Measurements from ENCODE around the gene TLX1.

Gene TLX1

GRCh38 chr10:101130984-101131961 lies at the start of gene TLX1:
Gene TLX1 (plus strand): TSS chr10:101131300. CDS start chr10:101131542, 242 bp downstream.
- DNase-seq, result peak; percentile 48

DNA sequence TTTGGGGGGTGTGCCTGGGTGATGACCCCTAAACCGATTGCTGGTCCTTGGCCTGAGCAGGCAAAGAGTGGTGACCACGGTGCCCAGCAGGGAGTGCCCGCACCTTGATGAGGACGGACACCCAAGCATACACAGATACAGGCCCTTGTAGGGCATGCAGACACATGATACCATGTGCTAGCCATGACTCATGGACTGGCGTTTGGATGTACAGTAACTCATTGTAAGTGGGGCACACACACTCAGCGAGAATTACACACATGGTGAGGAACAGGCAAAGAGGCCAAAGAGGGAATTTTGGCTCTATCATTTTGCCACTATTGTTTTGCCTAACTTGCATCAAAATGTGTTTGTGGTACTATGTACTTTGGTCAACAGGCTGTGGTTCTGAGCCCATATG lies 45.3 kb upstream of the TLX1 start:
- no peak for DNase-seq

- DNase-seq, result no peak
Measured at GRCh38 chr10:101087376-101087775, 43.7 kb upstream of the TLX1 start.

DNA sequence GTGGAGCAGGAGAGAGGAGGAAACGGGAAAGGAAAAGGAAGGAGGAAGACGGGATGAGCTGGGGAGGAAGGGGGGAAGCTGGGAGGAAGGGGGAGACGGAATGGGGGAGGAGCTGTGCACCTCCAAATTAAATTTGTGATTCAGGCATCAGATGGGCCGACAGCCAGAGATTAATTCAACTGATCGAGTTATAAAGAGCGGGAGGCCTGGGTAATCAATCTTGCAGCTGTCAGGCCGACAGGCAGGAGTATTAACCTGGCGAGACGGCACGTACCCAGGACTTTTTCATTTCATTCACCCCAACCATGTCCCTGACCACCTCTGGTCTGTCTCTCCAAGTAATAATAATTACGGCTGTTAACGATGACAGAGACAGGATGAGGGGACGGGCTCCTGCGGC lies 43.1 kb upstream of the TLX1 start:
- no peak for DNase-seq

DNA sequence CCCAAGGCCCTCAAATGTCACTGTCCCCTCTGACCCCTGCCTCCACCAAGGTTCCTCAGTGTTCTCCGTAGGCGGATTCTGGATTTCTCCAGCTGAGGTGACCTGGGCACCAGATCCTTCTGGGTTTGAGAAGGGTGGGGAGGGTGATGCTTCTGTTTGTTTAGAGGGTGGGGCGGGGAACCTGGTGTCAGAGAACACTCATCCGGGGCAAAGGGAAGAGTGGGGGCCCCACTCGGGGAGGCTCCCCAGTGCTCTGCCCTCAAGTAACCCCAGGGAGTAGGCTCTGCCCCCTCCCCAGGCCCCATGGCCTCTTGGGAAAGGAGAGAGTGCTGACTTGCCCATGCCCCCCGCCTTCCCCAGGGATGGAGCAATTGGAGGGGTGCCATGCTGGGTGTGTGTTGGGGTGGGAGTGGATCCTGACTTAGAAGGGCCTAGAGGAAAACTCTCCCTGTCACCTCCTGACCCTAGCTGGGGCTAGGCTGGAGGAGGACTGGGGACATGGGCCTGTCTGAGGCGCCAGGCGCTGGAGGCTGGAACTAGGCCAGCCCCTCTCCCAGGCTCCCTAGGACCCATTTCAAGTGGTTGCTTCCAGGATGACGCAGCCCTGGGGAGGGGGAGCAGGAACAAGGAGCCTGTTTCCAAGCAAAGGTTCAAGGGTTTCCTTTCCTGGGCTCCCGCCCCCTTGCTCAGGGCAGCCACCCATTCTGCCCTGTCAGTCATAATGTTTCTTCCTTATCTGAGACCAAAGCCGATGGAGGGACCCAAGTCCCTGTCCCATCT lies 41.4 kb upstream of the TLX1 start:
- DNase-seq, result no peak

- DNase-seq, result no peak
Measured at GRCh38 chr10:101090597-101090996, 40.5 kb upstream of the TLX1 start.

GRCh38 chr10:101091546-101092290 lies 39.4 kb upstream of the TLX1 start:
- no peak for DNase-seq

DNA sequence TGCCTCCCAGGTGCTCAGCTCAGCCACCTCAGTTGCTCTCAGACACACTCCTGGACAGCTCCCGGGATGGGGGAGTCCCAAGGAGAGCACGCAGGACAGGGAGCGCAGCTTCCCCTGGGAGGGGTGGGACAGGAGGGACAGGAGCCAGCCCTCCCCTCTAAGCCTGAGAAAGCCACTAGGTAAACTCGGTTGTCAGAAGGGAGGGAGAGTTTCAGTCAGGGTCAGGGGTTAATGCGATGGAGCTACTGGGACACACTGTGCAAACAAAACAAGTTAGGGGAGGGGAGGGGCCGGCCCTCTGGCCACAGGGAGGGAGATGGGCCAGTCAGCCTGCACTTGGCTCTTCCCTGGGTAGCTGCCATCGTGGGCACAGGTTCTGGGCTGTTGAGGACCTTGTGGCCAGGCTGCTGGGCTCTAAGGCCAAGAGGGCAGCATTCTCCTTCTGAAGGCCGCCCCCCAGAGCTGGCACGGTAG lies 38.2 kb upstream of the TLX1 start:
- no peak for DNase-seq

- DNase-seq, result no peak
Measured at GRCh38 chr10:101094121-101094879, 36.8 kb upstream of the TLX1 start.

- DNase-seq, result no peak
Measured at GRCh38 chr10:101095004-101095403, 36.1 kb upstream of the TLX1 start.

DNA sequence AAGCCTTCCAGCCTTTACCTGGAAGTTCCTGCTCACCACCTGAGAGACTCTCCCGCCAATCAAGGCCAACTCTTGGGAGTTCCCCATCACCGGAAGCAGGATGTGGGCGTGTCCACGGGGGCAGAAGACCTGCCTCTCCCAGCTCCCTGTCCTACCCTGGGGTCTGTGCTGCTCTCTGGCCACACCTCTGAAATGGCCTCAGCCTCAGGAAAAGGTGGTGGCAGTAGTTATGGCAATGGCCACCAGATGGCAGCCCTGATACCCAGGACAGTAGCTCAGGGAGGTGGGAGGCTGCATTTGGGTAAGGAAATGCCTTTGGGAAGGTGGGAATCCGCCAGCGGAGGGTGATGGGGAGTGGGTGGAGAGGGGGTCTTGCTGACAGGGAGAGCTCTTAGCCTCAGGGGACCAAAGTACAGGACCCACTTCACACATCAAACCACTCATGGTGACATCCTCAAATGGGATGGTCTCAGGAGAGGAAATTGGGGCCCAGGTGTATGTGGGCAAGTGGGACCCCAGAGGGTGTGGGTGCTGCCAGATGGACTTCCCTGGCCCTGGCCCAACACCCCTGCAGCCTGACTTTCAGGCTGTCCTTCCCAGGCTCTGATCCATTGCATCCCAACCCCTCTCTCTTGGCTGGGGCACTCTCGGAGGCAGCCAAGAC lies 35.4 kb upstream of the TLX1 start:
- DNase-seq, result peak; percentile 79

- no peak for DNase-seq
Measured at GRCh38 chr10:101096378-101096777, 34.7 kb upstream of the TLX1 start.

- no peak for DNase-seq
Measured at GRCh38 chr10:101097881-101098280, 33.2 kb upstream of the TLX1 start.

DNA sequence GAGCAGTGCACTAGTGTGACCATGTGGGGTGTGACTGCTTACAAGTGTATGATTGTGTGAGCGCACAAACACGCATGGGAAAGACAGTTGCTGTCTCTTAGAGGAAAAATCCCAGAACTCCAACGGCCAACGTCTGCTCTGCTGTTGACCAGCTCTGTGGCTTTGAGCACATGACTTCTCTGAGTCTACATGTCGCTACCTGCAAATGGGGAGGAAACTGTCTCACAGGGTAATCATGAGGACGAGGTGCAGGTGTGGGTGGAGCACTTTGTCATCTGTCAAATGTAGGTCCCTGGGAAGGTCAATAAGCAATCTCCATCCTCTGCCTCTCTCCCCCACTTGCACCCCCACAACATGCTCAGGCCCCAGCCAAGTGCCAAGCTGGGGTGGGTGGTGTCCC lies 31.2 kb upstream of the TLX1 start:
- DNase-seq, result no peak

DNA sequence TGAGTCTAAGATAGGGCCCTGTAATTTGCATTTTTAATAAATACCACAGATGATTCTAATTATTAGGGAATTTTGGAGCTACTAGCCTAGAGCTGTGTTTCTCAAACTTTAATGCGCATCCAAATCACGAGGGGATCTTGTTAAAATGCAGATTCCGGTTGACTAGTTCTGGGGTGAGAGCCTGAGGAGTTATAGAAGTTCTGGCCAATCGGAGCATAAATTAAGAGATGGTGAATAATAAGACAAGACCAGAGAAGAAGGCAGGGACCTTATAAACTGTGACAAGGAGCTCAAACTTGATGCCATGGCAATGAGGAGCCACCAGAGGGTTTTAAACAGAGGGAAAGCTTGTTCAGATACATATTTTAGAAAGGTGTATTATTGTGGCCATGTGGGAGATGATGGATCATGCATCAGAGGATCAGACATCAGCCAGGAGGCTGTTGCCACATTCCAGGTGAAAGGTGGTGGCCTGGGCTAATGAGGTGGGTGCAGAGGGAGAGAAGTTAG lies 29.7 kb upstream of the TLX1 start:
- DNase-seq, result no peak

DNA sequence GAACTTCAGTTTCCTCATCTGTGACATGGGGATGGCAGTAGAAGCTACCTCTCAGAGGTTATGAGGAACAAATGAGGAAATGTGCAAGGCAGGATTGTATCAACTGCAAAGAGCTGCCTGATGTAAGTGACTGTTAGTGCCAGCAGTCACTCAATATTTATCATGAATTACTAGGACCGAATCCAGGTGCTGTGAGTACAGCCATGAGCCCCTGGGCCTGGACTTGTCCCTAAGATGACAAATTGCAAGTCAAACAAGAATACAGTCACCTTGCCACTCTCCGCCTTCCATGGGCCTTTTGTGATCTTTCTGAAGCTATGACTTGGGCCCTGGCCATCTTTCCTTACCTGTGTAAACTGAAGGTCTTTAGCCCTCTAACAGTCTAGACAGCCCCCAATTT lies 27.7 kb upstream of the TLX1 start:
- no peak for DNase-seq

GRCh38 chr10:101106351-101106750 lies 24.7 kb upstream of the TLX1 start:
- no peak for DNase-seq

DNA sequence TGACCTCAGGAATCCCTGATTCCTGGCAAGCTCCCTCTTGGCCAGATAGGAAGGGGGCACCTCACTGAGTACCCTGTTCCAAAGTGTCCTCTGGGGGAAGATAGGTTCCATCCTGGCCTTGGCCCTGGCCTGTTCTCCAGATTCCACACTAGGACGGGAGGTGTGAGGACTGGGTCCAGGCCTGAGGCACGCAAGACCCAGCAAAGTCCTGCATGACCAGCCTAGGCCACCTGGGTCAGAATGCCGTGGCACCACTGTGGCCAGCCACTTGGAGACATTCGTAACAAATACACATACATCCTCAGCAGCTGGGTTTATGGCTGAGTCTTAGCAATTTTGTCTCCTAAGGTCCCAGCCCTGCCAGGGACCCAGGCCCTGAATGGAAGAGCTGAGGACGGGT lies 23.3 kb upstream of the TLX1 start:
- no peak for DNase-seq

DNA sequence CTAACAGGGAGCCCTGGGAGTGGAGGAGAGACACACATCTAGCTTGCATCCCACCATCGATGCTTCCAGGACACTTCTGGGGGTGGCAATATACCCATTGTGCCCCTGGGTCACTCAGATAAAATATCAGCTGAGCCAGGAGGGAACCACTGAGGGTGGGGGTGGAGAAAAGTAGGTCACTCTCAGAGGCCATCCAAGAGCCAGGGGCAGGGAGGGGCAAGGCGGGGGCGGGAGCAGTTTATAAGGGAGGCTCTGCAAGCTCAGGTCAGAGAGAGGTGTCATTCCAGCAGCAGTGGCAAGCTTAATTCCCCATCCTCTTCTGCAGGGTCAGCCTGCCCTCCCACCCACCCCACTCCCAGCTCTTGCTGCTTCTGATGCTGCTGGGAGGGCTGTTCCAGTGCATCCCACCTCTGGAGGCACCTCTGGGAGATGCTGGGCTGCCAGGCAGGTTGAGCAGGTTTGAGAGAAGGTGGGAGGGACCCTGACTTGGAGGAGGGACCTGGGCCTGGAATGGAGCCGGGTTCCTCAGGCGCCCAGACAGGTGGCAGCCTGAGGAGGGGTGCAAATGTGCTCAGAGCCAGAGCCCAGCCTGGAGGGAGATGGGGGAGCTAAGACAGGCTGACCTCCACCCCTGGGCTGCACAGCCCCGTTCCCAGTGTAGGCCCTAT lies 20.1 kb upstream of the TLX1 start:
- DNase-seq, result no peak

GRCh38 chr10:101111547-101111946 lies 19.6 kb upstream of the TLX1 start:
- no peak for DNase-seq

All from hematopoietic multipotent progenitor cell treated with erythropoietin and hydrocortisone succinate and interleukin-3 and kit ligand, for 4 days (in vitro differentiated cells).